ENCODE measurements around the gene CBX5.

CBX5 gene

GRCh38 chr12:54306925-54307741, 27.2 kb upstream of the CBX5 start:
- TF ChIP-seq, protein P1, sequence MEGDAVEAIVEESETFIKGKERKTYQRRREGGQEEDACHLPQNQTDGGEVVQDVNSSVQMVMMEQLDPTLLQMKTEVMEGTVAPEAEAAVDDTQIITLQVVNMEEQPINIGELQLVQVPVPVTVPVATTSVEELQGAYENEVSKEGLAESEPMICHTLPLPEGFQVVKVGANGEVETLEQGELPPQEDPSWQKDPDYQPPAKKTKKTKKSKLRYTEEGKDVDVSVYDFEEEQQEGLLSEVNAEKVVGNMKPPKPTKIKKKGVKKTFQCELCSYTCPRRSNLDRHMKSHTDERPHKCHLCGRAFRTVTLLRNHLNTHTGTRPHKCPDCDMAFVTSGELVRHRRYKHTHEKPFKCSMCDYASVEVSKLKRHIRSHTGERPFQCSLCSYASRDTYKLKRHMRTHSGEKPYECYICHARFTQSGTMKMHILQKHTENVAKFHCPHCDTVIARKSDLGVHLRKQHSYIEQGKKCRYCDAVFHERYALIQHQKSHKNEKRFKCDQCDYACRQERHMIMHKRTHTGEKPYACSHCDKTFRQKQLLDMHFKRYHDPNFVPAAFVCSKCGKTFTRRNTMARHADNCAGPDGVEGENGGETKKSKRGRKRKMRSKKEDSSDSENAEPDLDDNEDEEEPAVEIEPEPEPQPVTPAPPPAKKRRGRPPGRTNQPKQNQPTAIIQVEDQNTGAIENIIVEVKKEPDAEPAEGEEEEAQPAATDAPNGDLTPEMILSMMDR (IDR thresholded peaks at IDR 0.05; ENCODE audit: extremely low read depth, insufficient read depth, missing control alignments), result no peak
- in situ Hi-C loops (cut with MboI; ENCODE audit: low pct_unique_long_range_greater_than_20kb, low sequenced_read_pairs, unreplicated experiment), result no loop called here
- no peak for DNase-seq (ENCODE audit: low spot score)

GRCh38 chr12:54304187-54304810, 24.4 kb upstream of the CBX5 start:
- in situ Hi-C loops (cut with MboI; ENCODE audit: low pct_unique_long_range_greater_than_20kb, low sequenced_read_pairs, unreplicated experiment), result no loop called here
- DNase-seq (ENCODE audit: low spot score), result no peak
- TF ChIP-seq, protein P1 (IDR thresholded peaks at IDR 0.05; ENCODE audit: extremely low read depth, insufficient read depth, missing control alignments), result no peak

DNA sequence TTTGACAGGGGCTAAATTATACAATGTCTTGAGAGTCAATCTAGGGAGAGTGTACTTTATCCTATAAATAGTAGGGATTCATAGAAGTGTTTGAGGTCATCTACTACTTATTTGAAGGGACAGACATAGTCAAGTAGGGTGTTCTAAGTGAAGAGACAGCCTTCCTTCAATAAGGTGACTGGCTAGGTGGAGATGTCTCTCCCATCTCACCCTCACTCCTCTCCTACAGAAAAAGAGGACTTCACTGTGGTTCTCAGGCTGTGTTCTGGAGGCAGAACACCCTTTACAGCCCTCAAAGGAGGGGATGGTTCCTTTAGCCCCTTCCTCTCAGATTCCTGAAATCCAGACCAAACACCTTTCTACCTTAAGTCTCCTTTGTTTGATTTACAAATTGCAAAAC, 23.7 kb upstream of the CBX5 start:
- TF ChIP-seq, protein P1 (IDR thresholded peaks at IDR 0.05; ENCODE audit: extremely low read depth, insufficient read depth, missing control alignments), result no peak

DNA sequence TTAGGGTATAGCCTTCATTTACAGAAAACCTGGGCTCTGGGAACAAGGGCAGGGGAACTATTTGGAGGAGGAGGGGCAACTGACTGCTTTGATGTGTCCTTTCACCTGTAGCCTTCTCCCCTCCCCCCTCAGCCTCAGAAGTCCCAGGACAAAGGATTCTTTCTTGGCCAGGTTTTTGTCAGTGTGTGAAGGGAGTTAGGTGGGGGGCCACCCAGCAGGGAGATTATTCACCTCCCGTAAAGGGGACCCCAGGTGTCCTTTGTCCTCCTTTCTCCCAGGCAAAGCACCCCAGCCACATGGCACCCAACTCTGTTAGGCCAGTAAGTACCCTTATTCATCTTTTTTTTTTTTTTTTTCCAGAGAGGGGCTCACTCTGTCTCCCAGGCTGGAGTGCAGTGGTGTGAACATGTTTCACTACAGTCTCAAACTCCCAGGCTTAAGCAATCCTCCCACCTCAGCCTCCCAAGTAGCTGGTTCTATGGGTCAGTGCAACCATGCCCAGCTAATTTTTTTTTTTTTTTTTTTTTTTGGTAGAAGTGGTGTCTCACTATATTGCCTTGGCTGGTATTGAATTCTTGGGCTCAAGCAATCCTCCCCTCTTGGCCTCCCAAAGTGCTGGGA, 21.6 kb upstream of the CBX5 start:
- in situ Hi-C loops (cut with MboI; ENCODE audit: low pct_unique_long_range_greater_than_20kb, low sequenced_read_pairs, unreplicated experiment), result no loop called here
- TF ChIP-seq, protein P1 (IDR thresholded peaks at IDR 0.05; ENCODE audit: extremely low read depth, insufficient read depth, missing control alignments), result no peak
- DNase-seq (ENCODE audit: low spot score), result no peak

More for the DNA sequence above, 23.7 kb upstream of the CBX5 start:
- DNase-seq (ENCODE audit: low spot score), result no peak
- in situ Hi-C loops (cut with MboI; ENCODE audit: low pct_unique_long_range_greater_than_20kb, low sequenced_read_pairs, unreplicated experiment), result no loop called here

DNA sequence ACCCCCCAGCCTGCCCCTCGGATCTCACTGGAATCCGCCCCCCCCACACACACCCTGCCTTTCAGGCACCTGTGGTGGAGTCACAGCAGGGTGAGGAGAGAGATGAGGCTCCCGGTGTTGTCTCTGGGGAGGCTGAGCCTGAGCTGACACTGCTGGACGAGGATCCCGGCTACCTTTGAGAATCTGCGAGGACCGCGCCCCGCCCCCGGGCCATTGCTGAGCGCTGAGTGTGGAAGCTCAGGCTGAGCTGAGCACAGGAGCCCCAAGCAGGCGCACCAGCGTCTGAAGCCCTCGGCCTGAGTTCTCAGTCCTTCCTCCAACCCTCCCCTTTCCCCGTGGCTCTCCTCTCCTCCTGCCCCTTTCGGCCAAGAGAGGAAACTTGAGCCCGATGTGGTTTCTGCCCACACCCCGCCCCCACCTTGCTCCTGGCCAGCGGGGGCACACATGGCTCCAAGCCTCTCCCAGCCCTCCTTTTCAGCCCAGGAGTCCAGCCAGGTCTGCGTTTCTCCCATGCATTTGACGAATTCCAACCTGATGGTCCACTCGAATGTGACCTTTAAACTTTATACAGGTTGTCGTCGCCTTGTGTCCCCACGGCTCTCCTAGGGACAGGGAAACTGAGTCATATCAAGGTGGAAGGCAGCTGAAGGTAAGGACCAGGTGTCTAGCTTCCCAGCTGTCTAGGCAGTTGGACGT, 21.0 kb upstream of the CBX5 start, which contains the start of gene NFE2:
TSS of gene NFE2 (minus strand) at position 284 of the 696 bp plus-strand sequence. CDS start 5,767 bp downstream, outside the sequence.
- TF ChIP-seq, protein P1 (IDR thresholded peaks at IDR 0.05; ENCODE audit: extremely low read depth, insufficient read depth, missing control alignments), result no peak
- in situ Hi-C loops (cut with MboI; ENCODE audit: low pct_unique_long_range_greater_than_20kb, low sequenced_read_pairs, unreplicated experiment), result no loop called here
- peak; percentile 27 for DNase-seq (ENCODE audit: low spot score)

DNA sequence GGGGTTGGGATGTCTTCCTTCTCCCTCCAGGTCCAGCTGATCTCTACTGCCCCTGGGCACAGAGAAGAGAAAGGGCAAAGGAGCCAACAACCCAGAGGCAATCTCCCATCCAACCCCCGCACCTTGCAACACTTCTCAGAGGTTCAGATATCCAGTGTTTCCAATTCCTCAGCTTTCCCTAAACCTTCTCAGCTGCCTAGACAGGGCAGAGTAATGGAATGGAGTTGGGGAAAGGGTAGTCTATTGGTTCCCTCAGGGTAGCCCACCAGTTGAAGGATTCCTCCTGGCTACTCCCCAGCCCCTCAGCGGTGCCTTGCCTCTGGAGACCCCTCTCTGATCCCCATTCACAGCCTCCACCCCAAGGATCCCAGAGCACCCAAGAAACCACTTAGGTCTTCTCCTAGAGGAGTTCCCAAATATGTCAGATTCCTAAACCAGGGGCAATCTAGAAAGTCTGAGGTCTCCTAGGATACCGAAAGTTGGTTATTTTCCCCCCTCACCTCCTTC, 20.4 kb upstream of the CBX5 start:
- DNase-seq (ENCODE audit: low spot score), result no peak
- TF ChIP-seq, protein P1 (IDR thresholded peaks at IDR 0.05; ENCODE audit: extremely low read depth, insufficient read depth, missing control alignments), result no peak
- in situ Hi-C loops (cut with MboI; ENCODE audit: low pct_unique_long_range_greater_than_20kb, low sequenced_read_pairs, unreplicated experiment), result no loop called here
